NCI-H774 (cell line): ENCODE data around the gene INSL3.
A peak's percentile ranks its signal among the peaks of the same experiment; 100 is the strongest.

Source experiments
- DNase-seq: peaks from one replicate; lab custom pipeline; 2025; lab: John Stamatoyannopoulos, UW

INSL3 gene

DNA sequence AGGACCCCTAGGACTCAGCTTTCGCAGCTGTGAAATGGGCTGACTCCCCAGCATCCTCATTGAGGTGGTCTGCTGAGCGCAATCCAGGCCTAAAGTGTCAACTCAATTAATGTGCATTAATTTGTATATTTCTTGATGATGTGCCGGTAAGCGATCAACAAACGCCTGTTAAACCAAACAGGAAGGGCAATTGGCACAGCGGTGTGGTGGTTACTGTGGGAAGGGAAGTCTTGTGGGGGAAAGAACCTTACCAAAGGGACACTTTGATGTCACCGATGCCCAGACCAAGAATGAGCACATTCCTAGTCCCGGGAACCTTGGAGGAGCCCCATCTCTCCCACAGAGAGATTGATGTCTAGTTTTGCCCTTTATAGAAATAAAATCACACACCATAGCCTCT is 24.8 kb upstream of the INSL3 start:
- no peak for DNase-seq

GRCh38 chr19:17843908-17844490 is 22.7 kb upstream of the INSL3 start:
- no peak for DNase-seq

DNA sequence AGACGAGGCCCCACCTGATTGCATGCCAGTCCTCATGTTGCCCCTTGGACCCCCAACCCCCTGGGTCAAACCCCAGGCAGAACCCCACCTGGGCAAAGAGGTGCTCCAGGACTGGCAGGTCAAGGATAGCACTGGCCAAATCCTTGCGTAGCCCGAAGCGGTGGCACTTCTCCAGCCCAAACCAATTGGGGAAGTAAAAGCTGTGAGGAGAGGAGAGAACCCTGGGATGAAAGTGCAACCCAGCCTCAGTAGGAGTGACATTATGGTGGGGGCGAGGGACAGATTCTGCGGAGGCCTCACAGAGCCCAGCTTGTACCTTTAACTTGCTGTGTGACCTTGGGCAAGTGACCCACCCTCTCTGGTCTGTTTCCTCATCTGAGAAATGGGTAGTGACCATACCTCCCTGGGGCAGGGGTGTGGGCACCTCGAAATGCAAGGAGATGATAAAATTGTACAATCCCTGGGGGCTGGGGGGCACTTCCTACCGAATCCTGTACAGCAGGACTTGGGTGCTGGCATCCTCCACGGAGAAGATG is 22.0 kb upstream of the INSL3 start:
- no peak for DNase-seq

DNA sequence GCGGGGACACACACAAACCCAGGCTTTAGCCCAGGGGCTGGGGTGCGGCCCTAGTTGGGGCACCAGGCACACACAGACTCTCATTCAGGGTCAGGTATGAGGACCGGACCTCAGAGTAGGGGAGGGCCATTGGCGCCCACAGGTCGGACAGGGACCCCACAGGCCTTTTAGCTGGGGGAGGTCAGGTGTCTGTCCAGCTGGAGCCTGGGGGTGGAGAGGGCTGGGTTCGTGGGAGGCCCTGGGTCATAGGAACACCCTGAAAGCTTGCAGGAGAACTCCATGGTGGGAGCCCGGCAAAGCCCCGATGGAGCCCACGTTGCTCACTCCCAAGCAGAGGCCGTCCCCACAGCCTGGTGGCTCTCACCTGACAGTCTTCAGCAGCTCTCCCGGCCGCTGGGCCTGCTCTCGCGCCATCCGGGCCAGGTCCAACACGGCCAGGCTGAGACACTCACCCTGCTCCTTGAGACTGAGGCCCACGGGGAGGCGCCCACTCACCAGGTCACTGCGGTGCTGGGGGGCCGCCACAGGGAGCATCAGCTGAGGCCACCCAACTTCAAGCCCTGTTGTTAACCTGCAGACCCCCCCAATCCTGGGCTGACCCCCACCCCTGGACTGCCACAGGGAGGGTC is 21.5 kb upstream of the INSL3 start:
- no peak for DNase-seq

DNA sequence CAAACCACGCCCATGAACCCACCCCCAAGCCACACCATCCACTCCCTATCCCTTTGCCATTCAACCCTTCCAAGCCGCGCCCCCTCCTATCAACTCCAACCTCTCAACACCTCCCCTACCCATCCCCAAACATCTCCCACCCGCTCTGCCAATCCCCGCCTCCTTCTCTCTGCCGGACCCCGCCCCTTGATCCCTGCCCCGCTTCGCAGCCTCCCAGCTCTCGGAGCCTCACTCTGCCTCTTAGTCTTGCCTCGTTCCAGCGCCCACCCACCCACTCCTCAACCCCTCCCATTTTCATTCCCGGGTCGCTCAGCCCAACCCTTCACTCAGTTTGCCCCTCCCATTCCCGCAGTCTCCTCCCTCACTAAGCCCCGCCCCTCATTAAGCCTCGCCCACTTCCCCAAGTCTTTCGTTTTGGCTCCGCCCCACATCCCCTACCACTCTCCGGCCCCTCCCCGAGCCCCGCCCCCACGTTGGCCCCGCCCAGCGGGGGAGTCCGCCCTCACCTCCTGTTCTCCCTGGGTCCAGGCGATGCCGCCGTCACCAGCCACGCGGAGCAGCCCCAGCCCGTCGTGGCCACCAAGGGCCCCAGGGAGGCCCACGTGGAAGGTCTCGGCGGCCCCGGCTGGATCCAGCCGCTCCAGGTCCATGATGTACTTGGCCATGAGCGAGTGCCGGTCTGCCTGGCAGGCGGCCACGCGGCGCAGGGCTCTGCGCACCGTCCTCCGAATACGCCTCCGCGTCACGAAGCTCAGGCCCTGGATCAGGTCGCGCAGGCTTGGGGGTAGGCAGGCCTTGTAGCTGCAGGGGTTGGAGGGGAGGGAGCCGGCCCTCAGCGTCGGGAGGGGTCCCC is 20.7 kb upstream of the INSL3 start:
- peak; percentile 88 for DNase-seq

DNA sequence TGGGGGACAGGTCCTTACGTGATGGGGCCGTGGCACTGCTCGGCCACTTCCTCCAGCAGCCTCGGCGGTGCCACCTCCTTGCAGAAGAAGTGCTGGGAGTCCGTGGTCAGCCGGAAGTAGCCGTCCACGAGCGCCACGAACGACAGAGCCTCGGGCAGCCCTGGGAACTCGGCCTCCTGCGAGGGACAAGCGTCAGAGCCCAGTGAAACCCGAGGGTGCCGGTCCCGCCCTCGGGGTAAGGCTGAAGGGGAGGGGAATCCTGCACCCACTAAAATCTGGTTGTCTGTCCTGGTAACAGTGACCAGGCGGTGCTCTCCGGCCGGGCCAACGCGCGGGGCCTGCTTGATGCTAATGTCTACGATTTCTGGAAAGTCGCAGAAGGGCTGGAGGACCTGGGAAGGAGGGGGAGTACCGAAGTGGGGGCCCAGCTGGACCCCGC is 20.1 kb upstream of the INSL3 start:
- DNase-seq: no peak

DNA sequence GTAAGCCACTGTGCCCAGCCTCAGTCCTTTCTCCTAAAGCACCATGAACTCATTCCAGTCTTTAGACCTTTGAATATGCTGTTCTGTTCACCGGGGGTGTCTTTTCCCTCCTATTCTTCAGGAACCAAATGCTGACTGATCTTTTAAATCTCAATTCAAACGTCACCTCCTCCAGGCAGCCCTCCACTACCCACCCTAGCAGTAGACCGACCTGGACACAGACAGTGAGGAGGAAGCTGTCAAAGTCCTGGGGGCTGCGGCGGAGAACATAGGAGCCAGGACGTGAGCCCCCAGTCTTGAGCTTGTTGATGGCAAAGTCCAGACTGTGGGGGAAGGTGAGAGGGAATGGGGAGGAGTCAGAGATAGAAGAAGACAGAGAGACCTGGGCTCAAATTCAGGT is 18.7 kb upstream of the INSL3 start:
- DNase-seq: no peak

DNA sequence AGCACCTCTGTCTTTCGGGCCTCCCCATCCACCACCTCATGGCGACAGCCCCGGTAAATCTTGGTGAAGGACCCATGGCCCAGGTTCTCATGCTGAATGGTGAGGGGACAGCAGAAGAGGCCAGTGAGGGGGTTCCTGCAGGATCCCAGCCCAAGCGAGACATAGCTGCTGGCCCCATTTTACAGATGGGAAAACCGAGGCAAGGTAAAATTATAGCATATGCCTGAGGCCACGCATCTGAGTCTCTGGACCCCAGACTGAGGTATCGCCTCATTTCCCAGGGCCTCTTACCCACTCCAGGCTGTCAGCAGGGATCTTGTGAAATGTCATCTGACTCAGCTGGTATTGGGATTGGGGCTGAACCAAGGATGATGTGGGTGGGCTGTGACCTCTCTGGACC is 16.7 kb upstream of the INSL3 start:
- DNase-seq: no peak

DNA sequence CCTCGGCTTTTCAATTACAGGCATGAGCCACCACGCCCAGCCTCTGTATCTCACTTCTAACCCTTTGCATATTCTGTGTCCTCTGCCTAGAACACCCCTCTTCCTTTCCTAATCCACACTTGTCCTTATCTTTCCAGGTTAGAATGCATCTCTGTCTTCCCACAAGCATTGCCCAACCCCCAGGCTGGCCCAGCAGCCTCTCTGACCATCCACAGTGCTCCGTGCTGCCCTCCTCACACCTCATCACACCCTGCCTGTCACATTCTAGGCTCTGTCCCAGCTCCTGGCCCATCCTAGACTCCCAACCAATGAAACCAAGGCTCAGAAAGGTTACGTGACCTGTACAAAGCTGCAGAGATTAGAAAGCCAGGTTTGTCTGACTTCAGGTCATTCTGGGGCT is 15.2 kb upstream of the INSL3 start:
- DNase-seq: no peak

- DNase-seq: no peak
Measured at GRCh38 chr19:17835182-17836006, 14.1 kb upstream of the INSL3 start.

DNA sequence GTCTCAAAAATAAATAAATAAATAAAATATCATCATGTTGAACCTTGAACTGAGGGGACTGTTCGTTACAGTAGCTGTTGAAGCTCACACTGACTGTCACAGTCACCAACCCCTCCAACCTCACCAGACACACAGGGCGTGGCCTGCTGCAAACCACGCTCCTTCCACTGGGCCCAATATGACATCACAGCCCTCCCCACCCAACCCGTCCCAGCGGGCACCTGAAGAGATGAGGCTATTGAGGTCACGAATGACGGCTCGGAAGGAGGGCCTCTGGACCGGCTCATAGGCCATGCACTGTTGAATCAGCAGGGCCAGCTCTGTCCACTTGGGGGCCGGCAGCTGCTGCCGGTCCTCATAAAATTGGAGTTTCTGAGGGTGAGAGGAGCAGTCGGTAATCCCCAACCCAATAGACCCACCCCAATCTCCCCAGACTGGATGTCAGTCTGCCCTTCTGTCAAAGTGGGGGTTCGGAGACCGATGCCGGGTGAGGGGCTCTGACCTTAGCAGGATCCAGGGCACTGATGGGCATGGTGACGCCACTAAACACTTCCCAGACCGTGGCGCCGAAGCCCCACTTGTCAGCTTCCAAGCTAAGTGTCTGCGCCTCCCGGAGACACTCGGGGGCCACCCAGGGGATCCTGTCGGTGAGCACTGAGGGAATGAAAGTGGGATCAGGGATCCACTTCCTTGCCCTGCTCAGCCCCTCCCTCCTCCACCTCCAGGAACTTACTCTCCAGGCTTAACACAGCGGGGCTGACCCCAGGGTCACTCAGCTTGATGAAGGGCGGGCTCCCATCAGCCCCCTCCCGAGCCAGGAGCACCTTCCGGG is 13.2 kb upstream of the INSL3 start:
- DNase-seq: no peak

DNA sequence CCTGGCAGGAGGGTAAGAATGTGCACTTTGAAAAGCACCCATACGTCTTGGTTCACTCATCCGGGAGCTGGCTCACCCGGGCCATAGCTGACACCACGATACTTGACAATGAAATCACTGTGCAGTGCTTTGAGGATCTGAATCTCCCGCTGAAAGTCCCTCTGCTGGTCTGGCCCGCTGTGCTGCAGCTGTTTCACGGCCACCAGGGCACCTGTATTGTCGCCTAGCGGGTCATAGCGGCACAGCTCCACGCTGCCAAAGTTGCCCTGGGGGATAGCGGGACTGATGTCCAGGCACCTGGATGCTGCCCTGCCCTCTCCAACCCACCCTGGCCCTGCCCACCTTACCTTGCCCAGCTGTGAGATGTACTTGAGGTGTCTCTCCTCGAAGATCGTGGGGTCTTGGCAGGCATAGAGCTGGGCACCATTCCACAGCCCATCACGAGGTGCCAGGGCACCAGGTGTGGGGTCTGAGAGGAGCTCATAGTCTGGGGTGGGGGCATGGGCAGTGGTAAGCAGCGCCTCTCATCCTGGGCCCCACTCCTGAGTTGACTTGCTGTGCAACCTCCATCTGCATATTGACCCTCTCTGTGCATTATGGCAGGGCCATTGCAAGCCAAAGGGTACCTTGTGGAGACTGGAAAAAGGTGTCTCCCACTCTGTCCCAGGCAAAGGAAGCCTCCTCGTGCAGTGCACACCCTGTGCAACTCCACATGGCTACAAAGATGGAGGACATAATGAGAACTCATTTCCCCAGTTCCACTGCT is 11.3 kb upstream of the INSL3 start:
- DNase-seq: no peak

DNA sequence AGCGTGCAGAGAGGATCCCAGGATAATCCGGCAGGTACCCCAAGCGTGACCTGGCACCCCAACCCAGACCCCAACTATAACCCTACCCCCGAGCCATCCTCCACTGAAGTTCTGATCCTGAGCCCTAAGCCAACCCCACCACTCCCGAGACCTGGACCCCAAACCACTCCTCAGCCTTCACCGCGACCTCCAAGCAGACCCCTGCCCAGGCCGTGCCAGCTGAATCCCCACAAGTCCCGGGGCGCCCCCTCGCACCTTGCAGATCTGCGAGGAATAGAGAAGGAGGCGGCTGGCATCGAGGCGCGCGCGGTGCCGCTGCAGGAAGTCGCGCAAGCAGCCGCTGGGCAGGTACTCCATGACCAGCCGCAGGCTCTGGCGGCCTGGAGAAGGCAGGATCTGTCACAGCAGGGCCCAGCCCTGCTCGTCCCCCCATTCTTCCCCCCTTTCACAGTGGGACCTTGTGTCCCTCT is 10.1 kb upstream of the INSL3 start:
- no peak for DNase-seq

DNA sequence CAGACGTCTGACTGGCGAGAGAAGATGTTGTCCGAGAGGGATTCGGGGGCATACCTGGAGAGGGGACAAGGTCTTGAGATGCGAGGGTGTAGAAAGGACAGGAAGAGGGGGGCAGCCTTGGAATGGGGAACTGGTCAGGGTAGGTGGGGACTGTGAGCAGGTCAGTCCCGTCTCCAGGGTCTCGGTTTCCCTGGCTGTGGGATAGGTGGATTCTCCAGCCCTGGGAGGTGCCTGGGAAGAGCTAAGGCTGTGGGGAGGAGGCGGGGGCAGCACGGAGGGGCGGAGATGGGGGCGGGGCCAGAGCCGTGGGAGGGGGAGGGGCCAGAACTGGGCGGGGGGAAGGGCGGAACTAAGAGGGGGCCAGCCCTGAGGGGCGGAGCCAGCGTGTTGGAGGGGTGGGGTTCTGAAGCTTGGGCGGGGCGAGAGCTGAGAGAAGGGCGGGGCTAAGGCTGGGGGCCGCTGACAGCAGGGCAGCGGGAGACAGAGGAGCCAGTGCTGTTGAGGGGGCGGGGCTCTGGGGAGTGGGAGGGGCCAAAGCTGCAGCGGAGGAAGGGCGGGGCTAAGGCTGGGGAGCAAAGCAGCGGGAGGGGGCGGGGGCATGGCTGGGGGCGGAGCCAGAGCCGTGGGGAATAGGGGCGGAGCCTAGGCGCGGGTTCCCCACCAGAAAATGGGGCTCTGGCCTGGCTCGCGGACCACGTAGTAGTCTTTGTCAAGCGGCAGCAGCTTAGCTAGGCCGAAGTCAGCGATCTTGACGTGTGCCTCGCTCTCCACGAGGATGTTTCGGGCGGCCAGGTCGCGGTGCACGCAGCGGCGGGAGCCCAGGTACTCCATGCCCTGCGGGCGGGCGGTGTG is 9.5 kb upstream of the INSL3 start:
- peak; percentile 80 for DNase-seq

- peak; percentile 36 for DNase-seq
Measured at GRCh38 chr19:17829855-17830566, 8.7 kb upstream of the INSL3 start.

- no peak for DNase-seq
Measured at GRCh38 chr19:17826508-17827056, 5.3 kb upstream of the INSL3 start.

- DNase-seq: no peak
Measured at GRCh38 chr19:17824339-17824738, 3.0 kb upstream of the INSL3 start.

- DNase-seq: no peak
Measured at GRCh38 chr19:17817668-17818363, 3.5 kb downstream of the INSL3 start.
